Esophagus squamous epithelium (tissue), 4 donors: Measurements from ENCODE around the gene SIN3A.

Experiments used
- POLR2A ChIP-seq, 4 donors: fragments of 450-650 bp; IDR thresholded peaks; one replicate each; pipeline ENCODE4 v1.6.1; 2017; ENCODE audit warnings: antibody characterized with exemption in 4 of 4, mild to moderate bottlenecking in 4 of 4, moderate library complexity in 3 of 4
- TF ChIP-seq, protein P1 (sequence below), 6 experiments: fragments of 450-650 bp in 4 of 6; fragments of 200-600 bp in 2 of 6; sonication (generic) in 2 of 6; IDR thresholded peaks; one replicate each; pipeline ENCODE4 v1.5.1; 2016 to 2019; ENCODE audit warnings: antibody characterized with exemption in 6 of 6, mild to moderate bottlenecking in 4 of 6, moderate library complexity in 4 of 6

- TF ChIP-seq, protein P1, sequence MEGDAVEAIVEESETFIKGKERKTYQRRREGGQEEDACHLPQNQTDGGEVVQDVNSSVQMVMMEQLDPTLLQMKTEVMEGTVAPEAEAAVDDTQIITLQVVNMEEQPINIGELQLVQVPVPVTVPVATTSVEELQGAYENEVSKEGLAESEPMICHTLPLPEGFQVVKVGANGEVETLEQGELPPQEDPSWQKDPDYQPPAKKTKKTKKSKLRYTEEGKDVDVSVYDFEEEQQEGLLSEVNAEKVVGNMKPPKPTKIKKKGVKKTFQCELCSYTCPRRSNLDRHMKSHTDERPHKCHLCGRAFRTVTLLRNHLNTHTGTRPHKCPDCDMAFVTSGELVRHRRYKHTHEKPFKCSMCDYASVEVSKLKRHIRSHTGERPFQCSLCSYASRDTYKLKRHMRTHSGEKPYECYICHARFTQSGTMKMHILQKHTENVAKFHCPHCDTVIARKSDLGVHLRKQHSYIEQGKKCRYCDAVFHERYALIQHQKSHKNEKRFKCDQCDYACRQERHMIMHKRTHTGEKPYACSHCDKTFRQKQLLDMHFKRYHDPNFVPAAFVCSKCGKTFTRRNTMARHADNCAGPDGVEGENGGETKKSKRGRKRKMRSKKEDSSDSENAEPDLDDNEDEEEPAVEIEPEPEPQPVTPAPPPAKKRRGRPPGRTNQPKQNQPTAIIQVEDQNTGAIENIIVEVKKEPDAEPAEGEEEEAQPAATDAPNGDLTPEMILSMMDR (IDR thresholded peaks at IDR 0.05) = no peak
- no peak for TF ChIP-seq POLR2A (IDR thresholded peaks at IDR 0.05)
Measured at GRCh38 chr15:75360391-75360790, 91.1 kb downstream of the SIN3A start.
